ENCODE data around the gene TMEM214.

TMEM214 gene

DNA sequence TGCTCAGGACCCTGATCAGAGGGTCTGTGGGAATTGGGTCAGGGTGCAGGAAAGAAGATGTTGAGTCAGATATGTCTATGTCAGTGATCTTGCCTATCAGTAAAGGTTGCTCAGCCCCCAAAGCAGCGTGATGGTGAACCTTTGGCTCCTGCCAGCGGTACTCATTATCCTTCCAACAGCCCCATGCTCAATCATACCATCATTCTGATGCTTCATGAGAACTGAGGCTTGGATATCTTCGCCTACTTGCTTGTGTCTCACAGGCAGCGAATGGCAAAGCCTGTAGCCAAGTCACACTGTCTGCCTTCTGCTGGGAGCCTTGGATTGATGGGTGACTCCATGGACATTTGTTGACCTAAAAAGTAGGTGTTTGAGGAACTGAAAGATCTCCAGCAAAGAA is 19.0 kb upstream of the TMEM214 start:
- FAIRE-seq: no peak

DNA sequence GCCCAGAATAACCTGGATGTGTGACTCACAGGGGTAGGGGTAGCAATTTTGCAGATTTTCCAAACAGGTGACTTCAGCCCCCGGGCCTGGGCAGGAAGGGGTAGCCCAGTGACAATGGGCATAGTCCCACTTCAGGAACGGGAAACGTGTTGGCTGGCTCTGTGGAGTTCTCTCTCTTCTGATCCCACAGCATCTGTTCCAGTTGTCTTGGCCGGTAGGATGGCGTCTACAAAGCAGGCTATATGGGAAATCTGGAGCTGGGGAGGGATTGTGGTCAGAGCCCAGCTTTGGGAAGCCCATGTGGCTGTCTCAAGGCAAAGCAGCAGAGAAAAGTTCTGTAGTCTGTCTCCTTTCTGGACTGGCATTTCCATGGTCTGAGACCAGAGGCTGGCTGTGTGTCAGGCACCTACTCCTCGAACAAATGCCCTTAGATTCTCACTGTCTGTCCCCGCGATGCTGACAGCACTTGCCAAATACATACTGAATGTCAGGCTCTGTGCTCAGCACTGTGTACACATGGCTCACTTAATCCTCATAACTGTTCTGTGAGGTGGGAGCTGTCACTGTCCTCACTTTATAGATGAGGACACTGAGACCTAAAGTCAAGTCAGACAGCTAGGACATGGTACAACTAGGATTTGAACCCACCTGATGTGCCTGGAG is 17.9 kb upstream of the TMEM214 start:
- no peak for FAIRE-seq

DNA sequence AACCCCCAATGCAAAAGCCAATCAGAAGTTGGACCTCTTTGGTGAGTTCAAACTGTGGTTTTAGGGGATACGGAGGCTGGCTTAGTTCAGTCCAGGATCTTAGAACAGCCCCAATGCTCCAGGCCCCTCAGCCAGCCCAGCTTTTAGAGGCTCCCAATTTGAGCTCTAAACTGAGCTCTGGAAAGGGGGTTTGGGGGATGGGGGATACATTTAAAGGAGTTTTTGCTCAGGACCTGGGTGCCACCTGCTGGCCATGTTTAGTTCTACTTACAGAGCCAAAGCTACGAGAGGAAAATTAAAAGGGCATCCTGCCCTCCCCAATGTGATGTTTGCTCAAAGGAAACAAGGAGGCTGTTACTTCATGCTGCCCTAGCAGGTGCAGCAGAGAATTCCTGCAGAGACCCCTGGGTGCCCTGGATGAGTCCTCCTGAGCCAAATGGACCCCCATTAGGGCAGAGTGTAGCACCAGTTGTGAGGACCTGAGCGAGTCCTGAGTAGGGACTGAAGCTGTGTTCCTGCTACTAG is 15.9 kb upstream of the TMEM214 start:
- peak; percentile 67 for FAIRE-seq

DNA sequence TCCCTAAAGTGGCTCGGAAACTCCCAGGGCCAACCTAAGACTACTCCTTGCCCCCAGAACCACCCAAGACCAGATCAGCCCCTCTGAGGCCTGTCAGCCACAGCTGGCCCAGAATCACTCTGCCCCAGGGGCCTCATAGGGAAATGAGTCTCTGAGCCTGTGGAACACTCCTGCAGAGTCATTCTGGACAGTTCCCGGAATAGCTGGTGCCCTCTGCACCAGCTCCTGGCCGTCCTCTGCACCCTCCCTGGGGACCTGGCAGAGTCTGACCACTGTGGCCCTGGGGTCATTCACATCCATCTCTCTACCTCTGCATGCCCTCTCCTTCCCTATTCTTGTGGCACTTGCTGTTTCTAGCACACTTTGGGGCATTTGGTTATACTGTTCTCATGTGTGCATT is 14.6 kb upstream of the TMEM214 start:
- FAIRE-seq: no peak

DNA sequence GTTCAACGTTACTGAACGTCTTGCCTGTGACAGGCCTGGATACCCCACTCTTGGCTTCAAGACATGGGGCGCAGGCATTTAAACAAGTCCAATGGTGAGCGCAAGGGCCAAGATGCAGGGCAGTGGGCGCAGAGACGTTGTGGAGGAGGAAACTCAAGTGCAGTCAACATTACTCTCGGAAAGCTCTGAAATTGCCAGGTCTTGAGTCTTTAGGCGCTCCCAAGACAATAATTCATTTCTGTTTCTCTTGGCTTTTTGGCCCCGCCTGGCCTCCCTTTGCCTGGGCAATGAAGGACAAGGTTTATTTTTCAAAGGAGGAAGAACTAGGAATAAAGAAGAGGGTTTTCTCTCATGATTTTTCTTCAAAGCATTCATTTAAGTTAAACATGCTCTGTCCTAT is 13.3 kb upstream of the TMEM214 start:
- no peak for FAIRE-seq

DNA sequence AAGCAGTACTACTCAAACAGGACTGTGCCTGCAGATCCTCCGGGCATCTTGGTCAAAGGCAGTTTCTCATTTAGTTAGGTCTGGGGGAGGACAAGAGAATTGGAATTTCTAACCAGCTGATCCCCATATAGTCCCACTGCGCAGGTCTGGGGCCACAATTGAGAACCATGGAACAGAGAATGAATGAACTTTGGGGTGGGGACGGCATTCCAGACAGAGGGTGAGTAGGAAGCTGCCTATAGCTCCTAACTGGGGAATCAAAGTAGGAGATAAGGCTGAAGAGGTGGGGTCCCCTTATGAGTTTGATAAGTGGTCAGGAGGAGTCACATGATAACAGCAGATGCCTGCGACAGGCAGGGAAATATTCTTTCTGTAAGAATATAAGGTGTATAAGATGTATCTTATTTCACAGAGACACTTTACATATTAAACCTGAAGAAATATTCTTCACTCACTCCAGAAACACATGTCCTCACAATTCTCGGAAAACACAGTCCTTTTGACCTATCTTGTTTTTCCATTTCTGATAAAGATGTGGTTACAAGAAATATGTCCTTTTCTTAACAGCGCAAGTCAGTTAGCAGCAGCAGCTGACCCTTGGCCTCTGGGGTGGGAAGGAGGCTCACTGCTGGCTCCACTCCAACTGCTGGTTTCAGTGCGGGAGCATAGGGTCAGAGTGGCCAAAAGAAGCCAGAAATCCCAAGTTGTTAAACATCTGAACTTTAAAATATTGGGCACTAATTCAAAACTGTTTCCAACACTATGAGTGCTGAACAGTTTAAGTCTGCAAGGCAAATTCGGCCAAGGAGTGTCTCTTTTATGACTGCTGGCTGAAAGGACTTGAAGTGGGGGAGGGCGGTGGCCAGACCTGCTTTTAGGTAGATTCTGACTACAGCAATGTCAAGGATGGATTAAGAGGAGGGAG is 12.6 kb upstream of the TMEM214 start:
- FAIRE-seq: no peak

DNA sequence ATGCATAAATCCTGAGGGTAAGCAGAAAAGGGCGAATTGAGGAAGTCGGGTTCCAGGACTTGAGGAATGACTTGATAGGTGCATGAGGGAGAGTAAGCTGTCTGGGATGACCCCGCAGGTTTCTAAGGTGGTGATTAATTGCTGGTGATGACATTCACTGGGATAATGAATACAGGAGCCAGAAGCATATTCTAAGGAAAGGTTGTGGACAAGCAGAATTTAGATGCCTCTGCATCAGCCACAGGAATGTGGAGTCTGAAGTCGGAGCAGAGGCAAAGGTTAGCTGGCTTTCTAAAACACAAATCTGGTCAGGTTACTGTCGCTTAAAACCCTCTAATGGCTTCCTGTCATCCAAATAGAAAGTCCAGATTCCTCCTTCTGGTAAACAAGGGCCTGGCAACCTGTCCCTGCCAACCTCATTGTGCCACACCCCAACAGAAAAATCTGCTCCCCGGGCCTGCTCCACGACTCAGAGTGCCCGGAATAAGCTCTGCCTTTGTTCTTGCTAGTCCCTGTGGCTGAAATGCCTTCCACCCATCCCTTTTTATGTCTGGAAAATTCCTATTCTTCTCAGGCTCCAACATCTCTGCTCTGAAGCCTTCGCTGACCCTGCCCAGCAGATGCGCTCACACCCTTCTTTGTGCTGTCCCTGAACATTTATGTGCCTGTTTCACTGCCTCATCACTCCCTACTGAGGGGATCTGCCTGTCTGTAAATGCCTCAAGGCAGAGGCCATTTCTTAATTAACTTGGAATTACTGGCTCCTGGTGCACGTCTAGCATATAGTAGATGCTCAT is 11.3 kb upstream of the TMEM214 start:
- no peak for FAIRE-seq

DNA sequence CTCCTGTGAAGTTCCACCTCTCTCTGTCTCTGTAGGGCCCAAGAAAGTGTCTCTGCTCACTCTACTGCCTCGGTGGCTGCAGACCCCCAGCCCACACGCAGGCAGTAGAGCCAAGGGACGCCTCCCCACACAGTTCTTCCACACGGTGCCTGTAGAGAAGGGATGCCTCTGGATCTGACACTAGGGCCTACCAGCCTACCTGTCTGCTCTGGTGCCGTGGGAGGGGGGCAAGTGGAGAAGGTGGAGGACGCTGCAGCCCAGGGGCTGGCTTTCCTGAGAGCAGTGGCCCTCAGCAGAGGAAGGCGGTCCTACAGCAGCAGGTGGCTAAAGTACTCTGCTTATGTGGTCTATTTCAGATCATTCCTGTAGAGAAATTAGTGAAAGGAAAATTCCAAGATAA is 9.0 kb upstream of the TMEM214 start:
- no peak for FAIRE-seq

DNA sequence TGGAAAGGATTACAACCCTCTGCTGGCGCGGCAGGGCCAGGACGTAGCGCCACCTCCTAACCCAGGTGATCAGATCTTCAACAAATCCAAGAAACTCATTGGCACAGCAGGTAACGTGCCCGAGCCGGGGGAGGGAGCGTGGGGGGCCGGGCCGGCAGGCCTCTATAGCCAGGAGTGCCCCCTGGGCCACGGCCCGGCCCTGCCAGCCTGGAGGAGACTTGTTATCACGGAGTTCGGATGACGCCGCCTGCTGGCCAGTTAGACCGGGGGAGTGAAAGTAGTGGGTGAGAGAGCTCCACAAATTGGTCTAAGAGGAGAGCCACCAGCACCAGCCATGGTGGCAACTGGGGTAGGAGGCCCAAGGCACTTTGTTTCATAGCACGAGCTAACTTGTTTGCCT is 8.6 kb upstream of the TMEM214 start:
- no peak for FAIRE-seq

DNA sequence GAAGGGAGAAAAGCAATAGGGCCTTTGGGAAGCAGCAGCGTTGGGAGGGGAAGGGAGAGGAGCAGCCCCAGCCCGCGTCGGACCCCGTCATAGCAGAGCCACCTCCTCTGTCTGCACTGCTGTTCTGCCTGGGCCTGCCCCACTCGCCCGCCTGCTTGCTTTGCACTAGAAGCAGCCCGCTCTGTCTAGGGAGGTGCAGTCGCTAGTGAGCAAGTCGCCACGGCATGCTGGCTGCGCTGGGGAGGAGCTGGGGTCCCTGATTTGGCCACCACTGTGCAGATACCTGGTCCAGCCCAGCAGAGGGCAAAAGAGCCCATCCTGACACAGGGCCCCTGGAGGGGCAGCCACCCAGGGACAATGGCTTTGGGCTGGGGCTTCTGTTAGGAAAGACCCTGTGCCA is 8.0 kb upstream of the TMEM214 start:
- no peak for FAIRE-seq

DNA sequence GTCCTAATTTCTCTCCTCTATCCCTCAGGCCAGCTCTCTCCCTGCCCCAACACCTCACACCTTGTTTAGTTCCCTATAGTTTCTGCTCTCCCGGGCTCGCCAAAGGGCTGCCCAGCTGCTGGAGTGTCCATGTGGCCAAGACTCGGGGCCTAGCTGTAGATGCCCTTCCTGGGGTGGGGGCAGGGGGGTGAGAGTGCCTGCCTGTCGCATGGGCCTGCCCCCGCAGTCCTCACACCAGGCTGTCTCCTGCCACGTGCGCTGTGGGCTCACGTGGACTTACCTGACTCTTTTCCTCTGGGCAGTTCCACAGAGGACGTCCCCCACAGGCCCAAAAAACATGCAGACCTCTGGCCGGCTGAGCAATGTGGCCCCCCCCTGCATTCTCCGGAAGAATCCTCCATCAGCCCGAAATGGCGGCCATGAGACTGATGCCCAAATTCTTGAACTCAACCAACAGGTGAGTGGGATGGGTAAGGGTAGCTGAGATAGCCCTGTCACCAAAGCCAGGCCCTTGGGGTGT is 7.4 kb upstream of the TMEM214 start:
- FAIRE-seq: no peak

DNA sequence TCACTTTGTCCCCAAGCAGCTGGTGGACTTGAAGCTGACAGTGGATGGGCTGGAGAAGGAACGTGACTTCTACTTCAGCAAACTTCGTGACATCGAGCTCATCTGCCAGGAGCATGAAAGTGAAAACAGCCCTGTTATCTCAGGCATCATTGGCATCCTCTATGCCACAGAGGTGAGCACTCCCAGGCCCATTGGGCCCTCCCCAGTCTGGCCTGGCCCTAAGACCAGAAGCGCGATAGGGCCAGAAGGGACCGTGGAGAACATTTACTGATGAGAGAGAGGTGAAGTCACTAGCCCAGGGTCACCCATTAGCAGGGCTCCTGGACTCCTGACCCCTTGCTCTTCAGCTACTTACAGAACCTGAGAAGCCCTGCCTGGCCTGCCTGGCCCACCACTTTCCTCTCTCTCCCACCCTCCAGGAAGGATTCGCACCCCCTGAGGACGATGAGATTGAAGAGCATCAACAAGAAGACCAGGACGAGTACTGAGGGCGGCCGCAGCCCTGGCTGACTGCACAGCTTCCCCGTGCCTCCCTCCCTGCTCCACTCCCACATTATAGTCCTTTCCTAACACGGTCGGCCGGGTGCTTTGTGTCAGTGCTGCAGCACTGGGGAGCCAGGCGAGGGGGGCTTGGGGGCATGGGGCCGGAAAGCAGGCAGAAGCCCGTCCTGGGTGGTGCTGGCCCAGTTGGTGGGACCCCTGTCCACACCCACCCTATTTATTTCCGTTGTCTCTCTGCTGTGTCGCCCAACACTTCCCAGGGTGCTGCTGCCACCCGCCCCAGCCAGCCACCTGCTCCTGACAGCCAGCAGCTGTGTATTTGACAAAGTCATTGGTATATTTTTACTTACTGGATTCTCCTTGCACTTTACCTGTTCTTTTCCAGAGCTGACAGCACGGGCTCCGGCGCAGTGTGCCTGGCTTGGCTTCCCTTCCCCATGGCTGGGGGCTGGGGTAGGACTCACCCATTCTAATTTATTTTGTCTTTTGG is 6.6 kb upstream of the TMEM214 start:
- no peak for FAIRE-seq

DNA sequence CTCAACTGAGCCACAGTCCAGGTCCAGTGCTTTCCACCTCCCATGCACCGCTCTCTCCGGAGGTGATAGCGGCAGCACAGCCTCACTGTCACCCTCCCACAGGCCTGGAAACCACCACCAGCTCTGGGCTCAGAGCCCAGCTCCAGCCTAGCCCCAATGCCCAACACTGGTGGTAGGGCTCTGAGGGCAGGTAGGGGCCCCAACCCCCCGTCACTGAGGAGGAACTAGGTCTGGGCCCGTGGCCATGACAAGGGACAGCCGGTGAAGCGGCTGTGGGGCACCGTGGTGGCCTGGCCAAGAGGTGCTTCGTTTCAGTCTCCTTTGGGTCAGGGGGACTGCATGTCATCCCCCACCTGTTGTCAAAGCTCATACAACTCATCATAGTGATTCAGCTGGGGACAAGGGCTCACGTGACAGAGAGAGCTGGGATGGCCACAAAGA is 5.5 kb upstream of the TMEM214 start:
- FAIRE-seq: no peak

DNA sequence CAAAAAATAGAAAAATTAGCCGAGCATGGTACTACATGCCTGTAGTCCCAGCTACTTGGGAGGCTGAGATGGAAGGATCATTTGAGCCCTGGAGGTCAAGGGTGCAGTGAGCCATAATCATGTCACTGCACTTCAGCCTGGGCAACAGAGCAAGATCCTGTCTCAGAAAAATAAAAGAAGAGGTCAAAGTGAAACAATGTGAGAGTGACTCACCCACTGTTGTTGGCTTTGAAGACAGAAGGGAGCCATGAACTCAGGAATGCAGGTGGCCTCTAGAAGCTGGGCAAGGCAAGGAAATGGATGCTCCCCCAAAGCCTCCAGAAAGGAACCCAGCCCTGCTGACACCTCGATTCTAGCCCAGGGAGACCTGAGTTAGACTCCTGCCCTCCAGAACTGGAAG is 3.7 kb upstream of the TMEM214 start:
- no peak for FAIRE-seq

DNA sequence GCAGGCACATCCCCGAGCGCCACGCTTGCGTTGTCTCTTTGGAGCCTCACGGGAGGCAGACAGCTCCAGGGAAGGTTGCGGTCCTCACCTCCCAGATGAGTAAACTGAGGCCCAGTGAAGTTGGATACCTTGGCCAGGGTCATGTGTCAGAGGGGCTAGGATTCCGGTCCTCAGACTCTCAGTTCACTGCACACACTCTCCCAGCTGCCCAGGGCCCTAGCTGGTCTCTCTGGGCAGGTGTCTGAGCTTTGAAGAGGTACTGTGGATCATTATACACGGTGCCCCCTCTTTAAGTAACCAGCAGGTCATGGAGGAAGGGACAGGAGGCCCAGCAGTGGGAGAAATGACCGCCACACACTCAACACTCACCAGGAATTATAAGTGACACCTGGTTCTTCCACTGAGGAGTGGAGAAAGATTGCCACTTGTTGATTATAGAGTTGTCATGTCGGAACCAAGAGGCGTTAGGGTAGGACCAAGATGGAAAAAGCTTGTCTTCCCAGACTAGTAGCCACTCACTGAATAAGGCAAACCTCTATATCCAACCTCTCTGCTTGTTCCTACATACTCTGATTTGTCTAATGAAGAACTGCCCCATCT is 588 bp downstream of the TMEM214 start:
- no peak for FAIRE-seq

DNA sequence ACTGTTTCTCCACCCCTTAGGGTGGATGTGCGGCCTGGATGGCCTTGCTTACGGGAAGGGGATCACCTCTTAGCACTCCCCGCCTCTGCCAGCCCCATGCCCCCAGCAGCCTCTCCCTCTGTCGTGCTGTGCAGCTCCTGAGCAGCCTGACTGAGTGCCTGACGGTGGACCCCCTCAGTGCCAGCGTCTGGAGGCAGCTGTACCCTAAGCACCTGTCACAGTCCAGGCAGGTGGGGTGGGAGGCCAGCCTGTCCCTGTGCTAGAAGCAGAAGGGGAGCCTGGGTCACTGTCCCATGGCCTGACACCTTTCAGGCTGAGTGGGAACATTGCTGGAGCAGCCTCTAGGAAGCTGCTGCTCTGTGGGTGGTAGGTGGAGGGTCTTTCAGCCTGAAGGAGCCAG is 5.2 kb downstream of the TMEM214 start:
- no peak for FAIRE-seq

DNA sequence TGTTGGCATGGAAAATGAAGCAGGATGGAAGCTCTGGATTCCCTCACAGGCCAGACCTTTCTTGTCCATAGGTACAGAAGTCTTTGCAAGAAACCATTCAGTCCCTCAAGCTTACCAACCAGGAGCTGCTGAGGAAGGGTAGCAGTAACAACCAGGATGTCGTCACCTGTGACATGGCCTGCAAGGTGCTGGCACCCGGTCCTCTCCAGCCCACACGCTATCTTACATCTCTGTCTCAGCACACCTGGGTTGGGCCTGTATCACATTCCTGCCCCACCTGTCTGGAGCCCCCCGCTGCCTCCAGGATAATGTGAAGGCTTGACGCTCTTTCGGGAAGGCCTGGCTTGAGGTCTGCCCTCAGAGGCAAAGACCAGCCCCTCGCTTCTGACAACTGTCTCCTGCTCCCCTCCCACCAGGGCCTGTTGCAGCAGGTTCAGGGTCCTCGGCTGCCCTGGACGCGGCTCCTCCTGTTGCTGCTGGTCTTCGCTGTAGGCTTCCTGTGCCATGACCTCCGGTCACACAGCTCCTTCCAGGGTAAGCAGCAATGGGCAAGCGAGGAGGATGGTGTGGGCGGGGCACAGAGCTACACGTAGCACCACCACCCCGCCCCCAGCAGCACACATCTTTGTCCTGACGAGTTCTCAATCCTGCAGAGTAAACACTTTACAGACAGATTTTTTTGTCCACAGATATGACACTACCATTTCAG is 6.0 kb downstream of the TMEM214 start:
- FAIRE-seq: no peak

DNA sequence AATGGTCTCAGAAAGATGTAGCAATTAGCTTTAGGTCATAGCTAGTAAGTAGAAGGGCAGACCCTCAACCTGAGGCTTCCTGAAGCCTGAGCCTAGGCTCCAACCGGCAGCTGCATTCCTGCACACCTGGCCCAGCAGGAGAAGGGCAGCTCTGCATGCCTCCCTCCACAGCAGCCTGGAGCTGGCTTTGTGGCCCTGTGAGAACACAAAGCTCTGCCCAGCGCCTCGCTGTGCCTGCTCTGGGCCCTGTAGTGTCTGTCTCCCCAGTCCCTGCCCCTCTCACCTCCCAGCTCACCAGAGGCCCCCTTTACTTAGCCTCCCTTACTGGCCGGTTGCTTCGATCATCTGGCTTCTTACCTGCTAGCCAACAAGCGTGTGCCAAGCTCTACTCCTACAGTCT is 6.7 kb downstream of the TMEM214 start:
- FAIRE-seq: no peak

DNA sequence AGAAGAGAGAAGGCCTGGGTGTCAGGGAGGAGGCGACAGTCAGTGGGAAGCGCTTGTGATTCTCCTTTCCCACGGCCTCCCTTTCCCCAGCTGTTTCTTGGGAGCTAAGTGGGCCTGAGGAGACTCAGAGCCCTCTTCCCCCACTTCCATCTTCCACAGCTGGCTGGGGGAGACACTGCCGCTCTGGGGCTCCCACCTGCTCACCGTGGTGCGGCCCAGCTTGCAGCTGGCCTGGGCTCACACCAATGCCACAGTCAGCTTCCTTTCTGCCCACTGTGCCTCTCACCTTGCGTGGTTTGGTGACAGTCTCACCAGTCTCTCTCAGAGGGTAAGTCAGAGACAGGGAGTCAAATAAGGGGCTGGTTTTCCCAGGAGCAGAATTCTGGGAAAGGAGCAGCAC is 7.1 kb downstream of the TMEM214 start:
- no peak for FAIRE-seq

DNA sequence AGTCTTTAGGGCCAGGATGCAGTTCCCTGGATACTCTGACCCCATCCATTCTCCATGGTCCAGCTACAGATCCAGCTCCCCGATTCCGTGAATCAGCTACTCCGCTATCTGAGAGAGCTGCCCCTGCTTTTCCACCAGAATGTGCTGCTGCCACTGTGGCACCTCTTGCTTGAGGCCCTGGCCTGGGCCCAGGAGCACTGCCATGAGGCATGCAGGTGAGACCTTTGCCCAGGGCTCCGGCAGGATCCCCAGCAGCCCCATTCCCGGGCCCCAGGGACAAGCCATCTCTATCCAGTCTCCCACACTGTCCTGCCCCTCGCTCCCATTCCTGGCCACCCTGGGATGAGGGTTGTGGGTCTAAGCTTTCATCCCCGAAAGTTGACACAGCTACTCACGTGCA is 7.5 kb downstream of the TMEM214 start:
- FAIRE-seq: no peak

DNA sequence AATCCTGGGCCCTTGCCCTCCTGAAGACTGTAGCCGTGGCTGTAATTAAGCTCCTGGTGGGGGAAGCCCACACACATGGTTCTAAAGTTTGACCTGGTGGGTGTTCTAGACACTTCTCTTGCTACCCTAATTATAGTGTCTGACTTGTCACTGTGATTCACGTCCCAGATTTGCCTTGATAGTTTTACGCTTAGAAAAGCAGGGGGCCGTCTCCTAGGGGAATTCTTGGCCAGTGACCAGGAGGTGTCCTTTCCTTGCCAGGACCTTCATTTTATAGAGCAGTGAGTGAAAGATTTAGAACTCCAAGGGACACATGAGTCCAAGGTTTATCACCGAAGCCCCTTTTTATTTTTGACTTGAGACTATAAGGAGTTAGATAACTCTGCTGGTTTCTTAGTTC is 9.0 kb downstream of the TMEM214 start:
- FAIRE-seq: no peak

Data from G401.6 (cell line).